A549 (cell line): ENCODE results near the gene ACBD7. TPM values are rescaled to one million over a fixed set of nuclear protein-coding genes. Genes with fewer than 3 reads are reported as not detected.
A peak's percentile ranks its signal among the peaks of the same experiment; 100 is the strongest.

Source experiments
- ATAC-seq, 2 experiments: fragments of 200-7000 bp in 1 of 2; fragments of >200 bp in 1 of 2; cut with Nextera tagmentation in 1 of 2; cut with Tn5 transposase in 1 of 2; 3 replicates each; pipeline versions ENCODE4 v1.8.0 to v1.9.1; 2018 to 2020; ENCODE audit warnings: mild to moderate bottlenecking in 1 of 2, moderate library complexity in 1 of 2
- CTCF ChIA-PET: fragments of 300-600 bp; sonication (Branson Sonifier 250); formaldehyde crosslinking; extraction: SDS; loops from one replicate; lab custom pipeline; 2021; ENCODE audit warnings: antibody characterized with exemption, inconsistent platforms; lab: Yijun Ruan, JAX
- POLR2A ChIA-PET: fragments of 350-600 bp; formaldehyde crosslinking; extraction: SDS; loops from one replicate; lab custom pipeline; 2021; ENCODE audit warnings: antibody characterized with exemption, inconsistent platforms; lab: Yijun Ruan, JAX
- DNase-seq, 2 experiments: peaks; one replicate each; pipeline versions ENCODE4 v3.0.0 to v3.0.0-alpha.2; 2011 to 2016; ENCODE audit warnings: low read depth in 1 of 2, low spot score in 1 of 2
- FAIRE-seq: peaks from 2 replicates; lab custom pipeline; 2011; peaks lifted over from hg19 to GRCh38; lab: Jason Lieb, UNC
- H3K27ac ChIP-seq, 2 experiments: fragments of >200 bp; sonication (Bioruptor Twin); formaldehyde crosslinking; 3 replicates each; pipeline ENCODE4 v1.5.1; 2016 to 2017
- H3K4me1 ChIP-seq: fragments of >200 bp; sonication (Bioruptor Twin); formaldehyde crosslinking; 3 replicates; pipeline ENCODE4 v1.6.1; 2016
- H3K4me2 ChIP-seq: fragments of >200 bp; sonication (Bioruptor Twin); formaldehyde crosslinking; 3 replicates; pipeline ENCODE4 v1.6.1; 2016
- H3K4me3 ChIP-seq: fragments of >200 bp; sonication (Bioruptor Twin); formaldehyde crosslinking; 3 replicates; pipeline ENCODE4 v1.5.1; 2016
- H3K9me3 ChIP-seq: fragments of >200 bp; sonication (Bioruptor Twin); formaldehyde crosslinking; 3 replicates; pipeline ENCODE4 v1.6.1; 2016
- BCL3 ChIP-seq: fragments of >200 bp; sonication (Bioruptor Twin); formaldehyde crosslinking; IDR thresholded peaks from 3 replicates; pipeline ENCODE4 v1.6.1; 2016
- CBX8 ChIP-seq: fragments of 200-600 bp; sonication (generic); IDR thresholded peaks from 2 replicates; pipeline ENCODE4 v1.6.1; 2016
- CEBPB ChIP-seq, 2 experiments: fragments of >200 bp in 1 of 2; sonication (Bioruptor Twin) in 1 of 2; formaldehyde crosslinking in 1 of 2; IDR thresholded peaks; 2 replicates each; pipeline ENCODE4 v1.6.1; 2012 to 2016
- CHD2 ChIP-seq: fragments of 150-350 bp; IDR thresholded peaks from 2 replicates; pipeline ENCODE4 v1.6.1; 2014; ENCODE audit warnings: low read length; ENCODE audit not compliant: partially characterized antibody
- FOXS1 ChIP-seq: fragments of 250-450 bp; sonication (Bioruptor Pico); IDR thresholded peaks from 2 replicates; pipeline ENCODE4 v1.5.0; 2020; ENCODE audit warnings: mild to moderate bottlenecking, moderate library complexity
- GATA3 ChIP-seq: IDR thresholded peaks from 2 replicates; pipeline ENCODE4 v1.6.1; 2012; ENCODE audit warnings: borderline replicate concordance
- HDAC2 ChIP-seq: fragments of 200-600 bp; sonication (generic); IDR thresholded peaks from 2 replicates; pipeline ENCODE4 v1.6.1; 2016
- HOXB5 ChIP-seq: fragments of 250-450 bp; sonication (Bioruptor Pico); IDR thresholded peaks from 2 replicates; pipeline ENCODE4 v1.5.0; 2020; ENCODE audit warnings: mild to moderate bottlenecking, moderate library complexity
- JUN ChIP-seq, 2 experiments: fragments of >200 bp; sonication (Bioruptor Twin); formaldehyde crosslinking; IDR thresholded peaks; 2 replicates in 1 of 2; 3 replicates in 1 of 2; pipeline ENCODE4 v1.6.1; 2016 to 2017
- JUNB ChIP-seq: fragments of >200 bp; sonication (Bioruptor Twin); formaldehyde crosslinking; IDR thresholded peaks from 2 replicates; pipeline ENCODE4 v1.6.1; 2016
- KDM5A ChIP-seq: fragments of 200-600 bp; sonication (generic); IDR thresholded peaks from 2 replicates; pipeline ENCODE4 v1.6.1; 2016; ENCODE audit warnings: antibody characterized with exemption, mild to moderate bottlenecking
- MAFK ChIP-seq: fragments of 450-650 bp; IDR thresholded peaks from 2 replicates; pipeline ENCODE4 v1.6.1; 2014; ENCODE audit not compliant: partially characterized antibody
- NR3C1 ChIP-seq: fragments of >200 bp; sonication (Bioruptor Twin); formaldehyde crosslinking; IDR thresholded peaks from 3 replicates; pipeline ENCODE4 v1.6.1; 2017
- PHF8 ChIP-seq: fragments of 200-600 bp; sonication (generic); IDR thresholded peaks from 2 replicates; pipeline ENCODE4 v1.6.1; 2016; ENCODE audit warnings: low read depth, mild to moderate bottlenecking, antibody characterized with exemption, moderate library complexity, borderline replicate concordance
- POLR2A ChIP-seq: IDR thresholded peaks from 2 replicates; pipeline ENCODE4 v1.6.1; 2012; ENCODE audit warnings: mild to moderate bottlenecking, low read length
- RFX5 ChIP-seq: fragments of 450-650 bp; IDR thresholded peaks from 2 replicates; pipeline ENCODE4 v1.7.1; 2014; ENCODE audit warnings: antibody characterized with exemption, mild to moderate bottlenecking, moderate library complexity
- SMC3 ChIP-seq: fragments of >200 bp; sonication (Bioruptor Twin); formaldehyde crosslinking; IDR thresholded peaks from 3 replicates; pipeline ENCODE4 v1.6.1; 2018; ENCODE audit warnings: inconsistent platforms
- USF2 ChIP-seq: fragments of 450-650 bp; IDR thresholded peaks from 2 replicates; pipeline ENCODE4 v1.6.1; 2014; ENCODE audit warnings: antibody characterized with exemption
- WGBS: methylation state at CpG from one replicate; pipeline ENCODE4 v1.1.6; 2017; ENCODE audit errors: missing lambda C conversion rate; 5-methylcytosine and 5-hydroxymethylcytosine counted together
- polyA minus RNA-seq: library from RNA; depleted of rRNA, polyadenylated mRNA; stranded (reverse); fragments of >200 nt; gene quantifications from 2 replicates; pipeline ENCODE4 v1.2.3, GENCODE V29; 2011; rRNA and poly(A)+ RNA removed
- polyA plus RNA-seq, 4 experiments: library from polyadenylated mRNA; depleted of rRNA in 3 of 4; stranded (reverse); fragments of >200 nt; fragmentation: RNase III in 1 of 4; extraction: RNeasy Plus Mini Kit Qiagen cat#74134 plus additional on column Dnase treatment in 1 of 4; gene quantifications; 2 replicates in 3 of 4; 3 replicates in 1 of 4; pipeline ENCODE4 v1.2.3, GENCODE V29; 2011 to 2017
- TF ChIP-seq, protein P1 (sequence below): IDR thresholded peaks from 2 replicates; pipeline ENCODE4 v1.6.1; 2012
- TF ChIP-seq, protein P2 (sequence below): IDR thresholded peaks from 2 replicates; pipeline ENCODE4 v1.6.1; 2012; ENCODE audit warnings: low read depth, borderline replicate concordance
- TF ChIP-seq, protein P3 (sequence below): IDR thresholded peaks from 2 replicates; pipeline ENCODE4 v1.6.1; 2012
- TF ChIP-seq, protein P4 (sequence below): fragments of 250-450 bp; sonication (Bioruptor Pico); IDR thresholded peaks from 2 replicates; pipeline ENCODE4 v1.5.0; 2020; ENCODE audit warnings: low read depth, mild to moderate bottlenecking, moderate library complexity

The ACBD7 gene
- 0.90 and 0.98 TPM in 2 replicates for polyA plus RNA-seq (2011; rRNA removed)
- polyA plus RNA-seq (2012; cell fraction: cytosol; rRNA removed): 0.21 and 0.36 TPM in 2 replicates
- 0.11 and 0.16 TPM in 2 replicates for polyA plus RNA-seq (2012; cell fraction: nucleus; rRNA removed)
- 1.2 to 1.6 TPM (median 1.5 TPM) in 3 replicates for polyA plus RNA-seq (2017; fragmentation: RNase III; extraction: RNeasy Plus Mini Kit Qiagen cat#74134 plus additional on column Dnase treatment)
- 0.78 TPM in 1 of 2 replicates, not detected in the other for polyA minus RNA-seq

GRCh38 chr10:15088428-15089261, at the start of gene ACBD7:
Gene ACBD7 (minus strand): TSS chr10:15088776. CDS start chr10:15088728, 48 bp downstream.
- H3K9me3 ChIP-seq: no peaks in the 10 kb centered on the region
- no peak for FAIRE-seq
- ChIA-PET POLR2A (no interaction called here), CTCF (no interaction called here)
- 15% methylated on average over 30 of the region's 63 CpGs for WGBS
- H3K27ac ChIP-seq: peak within 1 kb of the TSS in 1 of 2 experiments; percentile 67; a peak in 3 of 6 replicates
- peaks cover 10% of the 10 kb centered on the region; the same call in 1 of the 3 replicates for H3K4me1 ChIP-seq
- peak; percentile 95 to 98 for ATAC-seq
- peak within 1 kb of the TSS; percentile 58 for H3K4me3 ChIP-seq
- TF ChIP-seq, protein P1, sequence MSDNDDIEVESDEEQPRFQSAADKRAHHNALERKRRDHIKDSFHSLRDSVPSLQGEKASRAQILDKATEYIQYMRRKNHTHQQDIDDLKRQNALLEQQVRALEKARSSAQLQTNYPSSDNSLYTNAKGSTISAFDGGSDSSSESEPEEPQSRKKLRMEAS: peak; percentile 91
- no peak for TF ChIP-seq KDM5A
- TF ChIP-seq, protein P2, sequence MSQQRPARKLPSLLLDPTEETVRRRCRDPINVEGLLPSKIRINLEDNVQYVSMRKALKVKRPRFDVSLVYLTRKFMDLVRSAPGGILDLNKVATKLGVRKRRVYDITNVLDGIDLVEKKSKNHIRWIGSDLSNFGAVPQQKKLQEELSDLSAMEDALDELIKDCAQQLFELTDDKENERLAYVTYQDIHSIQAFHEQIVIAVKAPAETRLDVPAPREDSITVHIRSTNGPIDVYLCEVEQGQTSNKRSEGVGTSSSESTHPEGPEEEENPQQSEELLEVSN: peak; percentile 97
- 0 out of 2 replicates have a peak, but pooled peaks have one; percentile 24 for TF ChIP-seq RFX5
- TF ChIP-seq MAFK: no peak
- TF ChIP-seq, all 56 proteins: peak for 3
- DNase-seq: peak; percentile 82 to 95
- H3K4me2 ChIP-seq: peak within 1 kb of the TSS; percentile 92

GRCh38 chr10:15137636-15138035, 49.1 kb upstream of the ACBD7 start:
- ATAC-seq: no peak
- CTCF ChIA-PET: interaction anchor here (0.6 kb wide), 1 partner anchor 68 kb away, joined by 3 read pairs; no protein-coding TSS in a partner anchor
- peaks cover 8% of the 10 kb centered on the region; the same call in 2 of the 3 replicates for H3K4me1 ChIP-seq
- 0 out of 3 replicates have a peak overlapping the region, but pooled peaks have one; percentile 13 for H3K4me2 ChIP-seq
- POLR2A ChIA-PET: no interaction called here
- TF ChIP-seq BCL3 (no peak), NR3C1 (no peak), HOXB5 (no peak), CBX8 (no peak), CEBPB (IDR thresholded peaks at IDR 0.05) (no peak), POLR2A (no peak), HDAC2 (no peak), PHF8 (no peak), GATA3 (no peak), FOXS1 (CRISPR knock-in tag) (no peak), JUN (IDR thresholded peaks at IDR 0.05) (no peak), CHD2 (no peak), USF2 (no peak), JUNB (no peak), SMC3 (no peak)
- TF ChIP-seq, protein P3, sequence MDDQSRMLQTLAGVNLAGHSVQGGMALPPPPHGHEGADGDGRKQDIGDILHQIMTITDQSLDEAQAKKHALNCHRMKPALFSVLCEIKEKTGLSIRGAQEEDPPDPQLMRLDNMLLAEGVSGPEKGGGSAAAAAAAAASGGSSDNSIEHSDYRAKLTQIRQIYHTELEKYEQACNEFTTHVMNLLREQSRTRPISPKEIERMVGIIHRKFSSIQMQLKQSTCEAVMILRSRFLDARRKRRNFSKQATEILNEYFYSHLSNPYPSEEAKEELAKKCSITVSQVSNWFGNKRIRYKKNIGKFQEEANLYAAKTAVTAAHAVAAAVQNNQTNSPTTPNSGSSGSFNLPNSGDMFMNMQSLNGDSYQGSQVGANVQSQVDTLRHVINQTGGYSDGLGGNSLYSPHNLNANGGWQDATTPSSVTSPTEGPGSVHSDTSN: no peak
- TF ChIP-seq, protein P4, sequence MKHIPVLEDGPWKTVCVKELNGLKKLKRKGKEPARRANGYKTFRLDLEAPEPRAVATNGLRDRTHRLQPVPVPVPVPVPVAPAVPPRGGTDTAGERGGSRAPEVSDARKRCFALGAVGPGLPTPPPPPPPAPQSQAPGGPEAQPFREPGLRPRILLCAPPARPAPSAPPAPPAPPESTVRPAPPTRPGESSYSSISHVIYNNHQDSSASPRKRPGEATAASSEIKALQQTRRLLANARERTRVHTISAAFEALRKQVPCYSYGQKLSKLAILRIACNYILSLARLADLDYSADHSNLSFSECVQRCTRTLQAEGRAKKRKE (CRISPR knock-in tag): no peak
- no peak for DNase-seq
- H3K27ac ChIP-seq: no peak overlapping the region
- 100% methylated on average over 1 of the region's 1 CpG for WGBS
- no peaks in the 10 kb centered on the region for H3K9me3 ChIP-seq
- no peak overlapping the region for H3K4me3 ChIP-seq
- no peak for FAIRE-seq
